ENCODE data around the gene INMT. TPM values are rescaled to one million over a fixed set of nuclear protein-coding genes. Genes with fewer than 3 reads are reported as not detected.

The INMT gene
- total and polyA plus RNA-seq, 8 donors = 8.9 to 164 (median 21.6) TPM

DNA sequence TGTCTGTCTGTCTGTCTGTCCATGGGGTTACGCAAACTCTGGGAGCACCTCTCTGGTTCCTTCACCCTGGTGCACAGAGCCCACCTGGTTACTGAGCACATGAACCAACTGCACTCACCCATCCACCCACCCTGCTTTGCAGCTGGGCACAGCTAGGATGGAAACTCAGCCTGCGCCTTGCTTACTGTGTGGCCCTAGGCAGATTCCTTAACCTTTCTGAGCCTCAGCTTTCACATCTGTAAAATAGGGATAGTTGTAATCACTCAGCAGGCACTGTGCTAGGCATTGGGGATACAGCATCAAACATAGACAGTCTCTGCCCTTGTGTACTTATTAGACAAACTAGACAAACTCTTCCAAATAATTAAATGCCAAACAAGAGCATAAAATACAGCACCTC, 21.8 kb upstream of the INMT start:
- Histone ChIP-seq H3K36me3 (no peaks in the 10 kb centered on the region), H3K27me3 (no peaks in the 10 kb centered on the region), H3K27ac (no peak overlapping the region), H3K4me1 (no peaks in the 10 kb centered on the region), H3K9me3 (no peaks in the 10 kb centered on the region), H3K4me3 (no peak overlapping the region)
- TF ChIP-seq, protein P1, sequence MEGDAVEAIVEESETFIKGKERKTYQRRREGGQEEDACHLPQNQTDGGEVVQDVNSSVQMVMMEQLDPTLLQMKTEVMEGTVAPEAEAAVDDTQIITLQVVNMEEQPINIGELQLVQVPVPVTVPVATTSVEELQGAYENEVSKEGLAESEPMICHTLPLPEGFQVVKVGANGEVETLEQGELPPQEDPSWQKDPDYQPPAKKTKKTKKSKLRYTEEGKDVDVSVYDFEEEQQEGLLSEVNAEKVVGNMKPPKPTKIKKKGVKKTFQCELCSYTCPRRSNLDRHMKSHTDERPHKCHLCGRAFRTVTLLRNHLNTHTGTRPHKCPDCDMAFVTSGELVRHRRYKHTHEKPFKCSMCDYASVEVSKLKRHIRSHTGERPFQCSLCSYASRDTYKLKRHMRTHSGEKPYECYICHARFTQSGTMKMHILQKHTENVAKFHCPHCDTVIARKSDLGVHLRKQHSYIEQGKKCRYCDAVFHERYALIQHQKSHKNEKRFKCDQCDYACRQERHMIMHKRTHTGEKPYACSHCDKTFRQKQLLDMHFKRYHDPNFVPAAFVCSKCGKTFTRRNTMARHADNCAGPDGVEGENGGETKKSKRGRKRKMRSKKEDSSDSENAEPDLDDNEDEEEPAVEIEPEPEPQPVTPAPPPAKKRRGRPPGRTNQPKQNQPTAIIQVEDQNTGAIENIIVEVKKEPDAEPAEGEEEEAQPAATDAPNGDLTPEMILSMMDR (IDR thresholded peaks at IDR 0.05) = no peak
- no peak for ATAC-seq
- intact Hi-C loops (cut with DNase I) = no loop called here
- DNase-seq = no peak

DNA sequence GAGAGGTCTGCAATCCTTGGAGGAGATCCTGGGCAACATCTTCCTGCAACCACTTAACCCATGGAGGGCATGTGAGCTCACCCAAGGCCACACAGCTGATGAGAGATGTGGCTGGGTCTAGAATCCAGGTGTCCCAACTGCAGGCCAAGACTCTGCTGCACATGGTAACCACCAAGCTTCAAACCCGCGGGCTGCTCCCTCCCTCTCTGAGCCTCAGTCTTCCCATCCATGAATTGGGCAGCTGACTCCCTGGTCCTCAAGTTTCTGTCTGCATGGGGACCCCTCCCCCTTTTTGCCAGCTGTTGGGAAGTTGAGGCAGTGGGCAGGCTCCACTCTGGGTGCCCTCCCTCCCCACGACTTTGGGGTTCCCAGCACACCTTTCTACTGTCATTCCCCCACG, 20.9 kb upstream of the INMT start:
- ATAC-seq (no peak), DNase-seq (no peak)
- H3K4me1 ChIP-seq = no peaks in the 10 kb centered on the region
- H3K36me3 ChIP-seq = no peaks in the 10 kb centered on the region
- no peak overlapping the region for H3K27ac ChIP-seq
- intact Hi-C loops (cut with DNase I) = no loop called here
- H3K4me3 ChIP-seq = no peak overlapping the region
- no peaks in the 10 kb centered on the region for H3K27me3 ChIP-seq
- TF ChIP-seq, protein P1 (IDR thresholded peaks at IDR 0.05) = no peak
- H3K9me3 ChIP-seq = no peaks in the 10 kb centered on the region

DNA sequence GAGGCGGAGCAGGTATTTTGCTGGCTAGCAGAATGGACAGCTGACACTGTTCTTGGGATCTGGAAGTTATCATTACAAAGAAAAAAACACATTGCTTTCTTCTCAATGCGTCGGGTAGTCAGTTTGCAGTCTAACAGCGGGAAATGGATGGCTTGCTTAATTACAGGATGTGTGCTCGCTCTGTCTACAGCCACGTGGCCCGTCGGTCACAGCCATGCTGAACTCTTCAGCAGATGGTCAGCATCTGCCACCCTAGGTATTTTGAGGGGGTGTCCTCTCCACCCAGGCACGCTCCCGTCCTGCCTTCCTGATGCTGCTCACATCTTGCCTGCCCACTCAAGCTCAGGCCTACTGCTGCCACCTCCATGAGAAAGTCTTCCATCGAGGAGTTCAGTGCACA, 20.4 kb upstream of the INMT start:
- Histone ChIP-seq H3K4me3 (no peak overlapping the region), H3K36me3 (no peaks in the 10 kb centered on the region), H3K4me1 (no peaks in the 10 kb centered on the region), H3K9me3 (no peaks in the 10 kb centered on the region), H3K27me3 (no peaks in the 10 kb centered on the region), H3K27ac (no peak overlapping the region)
- no peak for ATAC-seq
- TF ChIP-seq, protein P1 (IDR thresholded peaks at IDR 0.05) = no peak
- DNase-seq = no peak
- intact Hi-C loops (cut with DNase I) = no loop called here

DNA sequence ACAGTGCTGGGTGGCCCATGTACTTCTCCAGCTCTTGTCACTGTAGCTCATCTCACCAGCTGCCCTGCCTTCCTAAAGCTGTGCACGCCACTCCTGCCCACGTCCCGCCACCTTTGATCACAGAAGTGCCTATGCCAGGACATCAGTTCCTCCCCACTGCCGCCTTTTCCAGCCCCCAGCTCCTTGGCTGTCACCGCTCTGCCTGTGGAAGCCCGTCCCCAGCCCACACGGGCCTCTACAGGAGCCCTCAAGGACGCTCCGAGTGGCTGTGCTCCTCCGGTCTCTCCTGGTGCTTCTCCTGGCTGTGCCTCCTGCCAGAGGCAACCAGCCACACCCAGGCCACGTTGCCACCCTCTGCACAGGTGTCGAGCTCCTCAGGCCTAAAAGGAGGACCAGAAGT, 19.3 kb upstream of the INMT start:
- Histone ChIP-seq H3K4me1 (no peaks in the 10 kb centered on the region), H3K36me3 (no peaks in the 10 kb centered on the region), H3K9me3 (no peaks in the 10 kb centered on the region), H3K27ac (no peak overlapping the region), H3K27me3 (no peaks in the 10 kb centered on the region), H3K4me3 (no peak overlapping the region)
- DNase-seq (no peak), ATAC-seq (no peak)
- TF ChIP-seq, protein P1 (IDR thresholded peaks at IDR 0.05) = no peak
- intact Hi-C loops (cut with DNase I) = no loop called here

DNA sequence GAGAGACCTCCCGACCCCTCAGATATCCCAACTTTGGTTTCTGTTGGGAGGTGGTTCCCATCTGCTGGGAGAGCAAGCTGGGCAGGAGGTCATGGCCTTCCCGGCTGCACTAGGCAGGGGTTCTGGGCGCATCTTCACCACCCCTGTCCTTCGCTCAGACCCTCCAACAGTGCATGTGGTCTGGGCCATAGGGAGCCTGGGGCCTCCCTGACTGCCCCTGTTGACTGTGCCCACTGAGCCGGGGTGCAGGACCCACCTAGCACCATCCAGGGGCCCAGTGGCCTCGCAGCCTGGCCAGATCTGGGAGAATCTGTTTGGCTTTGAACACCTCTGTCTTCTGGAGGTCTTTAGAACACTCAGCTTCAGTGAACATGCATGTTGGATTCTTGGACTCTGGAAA, 18.7 kb upstream of the INMT start:
- Histone ChIP-seq H3K9me3 (no peaks in the 10 kb centered on the region), H3K27ac (no peak overlapping the region), H3K27me3 (no peaks in the 10 kb centered on the region), H3K36me3 (no peaks in the 10 kb centered on the region), H3K4me3 (no peak overlapping the region), H3K4me1 (no peaks in the 10 kb centered on the region)
- ATAC-seq = no peak
- no peak for DNase-seq
- TF ChIP-seq, protein P1 (IDR thresholded peaks at IDR 0.05) = no peak
- intact Hi-C loops (cut with DNase I) = no loop called here

Measured in left lung (tissue), 10 donors.